ENCODE results near the gene KIF19.
"Not testable (repeated sequence)": the region's sequence is repeated elsewhere in the genome, so short reads cannot be mapped to it uniquely, and the experiment has no call there.

Gene KIF19

DNA sequence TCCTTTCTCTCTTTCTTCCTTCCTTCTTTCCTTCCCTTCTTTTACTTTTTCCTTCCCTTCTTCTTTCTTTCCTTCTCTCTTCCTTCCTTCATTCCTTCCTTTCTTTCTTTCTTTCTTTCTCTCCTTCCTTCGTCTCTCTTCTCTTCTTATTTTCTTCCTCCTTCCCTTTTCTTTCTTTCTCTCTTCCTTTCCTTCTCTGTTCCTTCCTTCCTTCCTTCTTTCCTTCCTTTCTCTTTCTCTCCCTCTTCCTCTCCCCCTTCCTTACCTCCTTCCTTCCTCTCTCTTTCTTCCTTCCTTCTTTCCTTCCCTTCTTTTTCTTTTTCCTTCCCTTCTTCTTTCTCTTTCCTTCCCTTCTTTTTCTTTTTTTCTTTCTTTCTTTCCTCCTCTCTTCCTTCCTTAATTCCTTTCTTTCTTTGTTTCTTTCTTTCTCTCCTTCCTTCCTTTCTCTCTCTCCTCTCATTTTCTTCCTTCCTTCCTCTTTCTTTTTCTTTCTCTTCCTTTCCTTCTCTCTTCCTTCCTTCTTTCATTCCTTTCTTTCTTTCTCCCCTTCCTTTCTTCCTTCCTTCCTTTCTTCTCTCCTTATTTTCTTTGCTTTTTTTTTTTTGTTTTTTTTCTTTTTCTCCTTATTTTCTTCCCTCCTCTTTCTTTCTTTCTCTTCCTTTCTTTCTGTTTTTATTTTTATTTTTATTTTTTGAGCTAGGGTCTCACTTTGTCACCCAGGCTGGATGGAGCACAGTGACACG lies 64.1 kb downstream of the KIF19 start:
- no peak for DNase-seq (ENCODE audit: low spot score)

DNA sequence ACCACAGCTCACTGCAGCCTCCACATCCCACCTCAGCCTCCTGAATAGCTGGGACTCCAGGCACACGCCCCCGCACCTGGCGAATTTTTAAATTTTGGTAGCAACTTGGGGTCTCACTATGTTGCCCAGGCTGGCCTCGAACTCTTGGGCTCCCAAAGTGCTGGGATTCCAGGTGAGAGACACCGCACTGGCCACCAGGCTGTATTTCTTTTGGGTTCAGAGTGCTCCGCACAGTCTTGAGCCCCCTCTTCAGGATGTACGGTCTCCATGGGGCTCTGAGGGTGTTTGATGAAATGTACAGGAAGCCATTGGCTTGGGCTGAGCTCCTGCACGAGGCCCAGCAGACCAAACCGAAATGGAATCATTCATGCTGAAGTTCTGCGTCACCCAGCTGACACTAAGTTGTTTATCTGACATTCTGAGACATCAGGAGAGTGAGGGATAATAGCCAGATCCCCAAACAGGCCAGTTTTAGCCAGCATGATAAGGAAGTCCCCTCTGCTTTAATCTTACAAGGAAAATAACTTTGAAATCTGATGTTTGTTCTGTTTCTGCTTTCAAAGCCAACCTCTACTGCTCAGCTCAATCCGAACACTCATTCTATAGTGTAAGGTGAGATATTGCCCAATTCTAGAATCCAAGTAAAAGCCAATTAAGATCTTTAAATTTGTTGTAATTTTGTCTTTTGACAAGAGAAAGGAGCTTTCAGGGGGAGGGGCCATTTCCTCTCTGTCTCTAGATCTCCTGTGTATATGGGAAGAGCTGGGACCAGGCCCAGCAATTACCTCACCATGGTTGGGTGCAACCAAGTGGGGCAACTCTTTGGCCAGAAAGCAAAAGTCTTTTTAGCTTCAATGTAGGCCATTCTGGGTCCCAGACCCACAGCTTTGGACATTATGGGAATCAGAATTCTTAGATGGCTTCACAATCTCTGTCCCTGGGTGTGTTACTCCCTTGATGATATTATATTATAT lies 64.9 kb downstream of the KIF19 start:
- DNase-seq (ENCODE audit: low spot score) = no peak

DNA sequence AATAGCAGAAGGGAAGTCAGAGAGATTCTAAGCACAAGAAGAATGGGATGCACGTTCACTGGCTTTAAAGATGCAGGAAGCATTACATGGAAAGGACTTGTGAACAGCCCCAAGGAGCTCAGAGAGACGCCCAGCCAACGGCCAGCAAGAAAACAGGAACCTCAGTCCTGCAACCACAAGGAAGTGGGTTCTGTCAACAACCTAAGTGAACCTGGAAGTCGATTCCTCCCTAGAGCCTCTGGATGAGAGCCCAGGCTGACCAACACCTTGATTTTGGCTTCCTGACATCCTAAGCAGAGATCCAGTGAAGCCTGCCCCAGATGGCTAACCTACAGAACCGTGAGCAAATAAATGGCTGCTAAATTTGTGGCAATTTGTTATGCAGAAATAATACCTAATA lies 65.7 kb downstream of the KIF19 start:
- DNase-seq (ENCODE audit: low spot score) = no peak

DNA sequence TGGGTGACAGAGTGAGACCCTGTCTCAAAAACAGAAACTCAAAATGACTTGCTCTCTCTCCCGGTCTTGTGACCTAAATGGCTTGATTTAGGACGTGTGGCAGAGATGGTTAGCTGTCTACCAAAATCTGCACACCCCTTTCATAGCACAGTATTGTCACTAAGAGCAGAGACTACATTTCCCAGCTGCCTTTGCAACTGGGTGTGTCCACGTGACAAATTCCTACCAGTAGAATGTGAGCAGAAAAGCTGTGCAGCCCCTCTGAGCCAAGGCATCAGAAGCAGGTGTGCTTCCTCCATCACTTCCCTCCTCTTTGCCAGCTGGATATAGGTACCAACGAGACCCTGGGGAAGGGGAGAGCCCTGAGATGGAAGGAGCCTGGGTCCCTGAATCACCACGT lies 66.8 kb downstream of the KIF19 start:
- DNase-seq (ENCODE audit: low spot score) = no peak

DNA sequence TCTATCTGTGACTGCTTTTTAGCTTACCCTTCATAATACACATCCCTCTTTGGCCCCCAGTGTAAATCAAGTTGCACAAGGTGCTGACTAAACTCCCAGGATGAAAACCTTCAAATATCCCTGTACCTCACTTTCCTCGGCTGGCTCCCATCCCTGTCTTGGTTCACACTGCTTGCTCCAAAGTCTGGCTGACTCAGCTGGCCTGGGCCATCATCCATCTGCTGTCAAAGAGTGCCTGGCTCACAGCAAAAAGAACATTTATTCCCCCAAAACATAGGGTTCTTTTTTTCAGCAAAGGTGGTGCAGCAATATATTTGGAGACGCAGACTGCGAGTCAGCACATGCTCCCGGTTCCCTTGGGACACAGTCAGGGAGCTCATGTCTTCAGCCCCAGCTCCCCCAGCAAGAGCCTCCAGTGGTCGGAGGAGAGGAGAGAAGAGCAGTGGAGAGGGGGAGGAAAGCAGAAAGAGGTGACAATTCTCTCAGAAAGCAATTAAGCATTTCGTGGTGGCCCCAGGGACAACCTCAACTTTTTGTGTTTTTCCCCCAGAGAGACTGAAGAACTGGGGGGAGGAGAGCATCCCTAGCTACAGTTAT lies 67.4 kb downstream of the KIF19 start:
- DNase-seq (ENCODE audit: low spot score) = no peak

DNA sequence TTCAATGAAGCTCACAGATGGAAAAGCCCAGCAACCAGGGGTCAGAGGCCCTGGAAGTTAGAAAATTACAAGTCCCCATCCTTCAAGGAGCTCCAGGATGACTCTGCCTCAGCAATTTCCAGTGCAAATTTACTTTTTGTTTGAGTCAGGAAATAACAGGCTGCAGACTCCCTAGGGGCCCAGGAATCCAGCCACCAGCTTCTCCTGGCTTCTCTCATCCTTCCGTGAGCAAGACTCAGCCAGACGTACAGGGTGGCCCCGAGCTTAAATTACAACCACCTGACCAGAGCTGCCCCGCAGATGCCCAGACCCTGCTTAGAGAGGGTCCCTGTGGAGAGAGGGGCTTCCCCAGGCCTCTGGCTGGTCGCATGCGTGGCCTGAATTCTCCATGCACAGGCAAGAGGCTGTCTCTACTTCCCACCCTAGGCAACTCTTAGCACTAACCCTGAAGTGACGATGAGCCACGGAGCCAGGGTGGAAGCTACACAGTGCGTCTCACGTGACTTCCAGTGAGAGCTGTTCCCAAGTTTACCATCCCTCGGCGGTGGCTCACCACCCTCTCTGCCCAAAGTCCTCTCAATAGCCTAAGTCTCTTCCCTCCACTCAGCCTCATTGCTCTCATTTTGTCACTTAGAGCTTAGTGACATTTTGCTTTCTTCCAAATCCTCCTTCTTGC lies 68.4 kb downstream of the KIF19 start:
- no peak for DNase-seq (ENCODE audit: low spot score)

DNA sequence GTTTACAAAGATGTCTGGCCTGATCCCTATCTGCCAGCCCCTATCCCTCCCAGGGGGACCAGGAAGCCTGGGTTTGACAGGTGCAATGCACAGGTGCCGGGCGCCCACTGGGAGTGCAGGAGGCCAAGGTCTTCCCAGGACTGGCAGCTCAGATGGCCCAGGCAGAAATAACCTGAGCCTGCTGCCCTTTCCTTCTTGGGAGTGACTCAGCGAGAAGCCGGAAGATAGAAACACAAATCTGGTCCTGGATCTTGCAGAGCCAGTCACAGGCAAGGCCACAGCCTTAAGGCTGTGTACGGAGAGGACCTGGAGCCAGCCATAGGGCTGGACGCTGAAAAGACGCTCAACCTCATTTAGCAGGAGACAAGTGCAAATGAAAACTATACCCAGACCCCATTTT lies 69.0 kb downstream of the KIF19 start:
- peak; percentile 22 for DNase-seq (ENCODE audit: low spot score)

DNA sequence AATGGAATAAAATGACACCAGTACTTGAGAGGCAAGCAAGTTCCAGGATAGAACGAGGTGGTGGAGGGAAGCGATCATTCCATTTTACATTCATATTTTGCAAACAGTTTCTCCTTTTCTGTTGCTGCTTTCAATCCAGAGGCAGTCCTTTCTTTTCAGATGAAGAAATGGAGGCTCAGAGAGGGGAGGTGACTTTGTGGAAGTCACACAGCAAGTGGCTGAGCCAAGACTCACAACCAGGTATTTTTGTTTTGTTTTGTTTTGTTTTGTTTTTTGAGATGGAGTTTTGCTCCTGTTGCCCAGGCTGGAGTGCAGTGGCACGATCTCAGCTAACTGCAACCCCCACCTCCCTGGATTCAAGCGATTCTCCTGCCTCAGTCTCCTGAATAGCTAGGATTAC lies 70.5 kb downstream of the KIF19 start:
- no peak for DNase-seq (ENCODE audit: low spot score)

DNA sequence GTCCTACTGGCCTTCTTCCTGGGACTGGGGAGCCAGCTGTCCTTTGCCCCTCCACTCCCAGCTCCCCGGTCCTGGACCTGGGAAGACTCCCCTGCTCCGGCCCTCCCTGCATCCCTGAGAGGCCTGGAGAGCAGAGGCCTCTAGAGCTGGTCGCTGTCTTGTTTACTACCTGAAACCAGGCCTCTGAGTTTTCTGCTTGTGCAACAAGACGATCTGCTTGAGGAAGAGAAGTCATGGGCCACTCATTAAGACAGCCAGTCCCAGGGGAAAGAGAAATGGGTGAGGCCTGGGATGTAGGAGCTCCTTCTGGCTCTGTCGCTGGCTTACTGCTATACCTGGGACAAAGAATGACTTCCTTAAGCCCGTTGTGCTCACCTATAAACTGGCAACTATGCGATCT lies 76.0 kb downstream of the KIF19 start:
- DNase-seq (ENCODE audit: low spot score) = no peak

DNA sequence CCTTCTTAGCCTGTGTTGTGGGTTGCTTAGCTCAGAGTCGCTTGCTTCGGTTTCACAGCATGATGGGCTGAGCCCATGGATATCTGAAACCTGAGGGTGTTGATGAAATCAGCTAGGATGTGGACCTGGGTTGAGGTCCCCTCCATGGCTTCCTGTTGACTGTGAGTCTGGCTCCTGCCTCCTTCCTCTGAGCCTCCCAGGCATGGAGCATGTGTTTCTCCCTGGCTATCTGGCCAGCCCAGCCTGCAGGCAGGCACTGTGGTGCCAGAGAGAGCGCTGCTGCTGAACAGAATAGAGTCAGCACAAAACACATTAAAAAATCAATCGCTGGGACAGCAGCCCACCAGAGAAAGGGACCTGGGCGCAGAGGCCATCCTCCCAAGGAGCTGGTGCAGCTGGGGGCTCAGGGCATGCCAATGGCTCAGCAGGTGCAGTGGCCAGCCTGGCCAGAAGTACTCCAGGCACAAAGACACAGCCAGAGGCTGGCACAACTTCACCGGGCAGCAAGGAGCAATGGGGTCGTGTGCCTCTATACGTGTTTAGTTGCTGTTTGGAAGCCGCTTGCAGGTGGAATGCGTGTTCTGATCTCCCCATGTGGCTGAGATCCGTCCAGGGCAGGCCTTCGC lies 77.6 kb downstream of the KIF19 start:
- DNase-seq (ENCODE audit: low spot score) = no peak

DNA sequence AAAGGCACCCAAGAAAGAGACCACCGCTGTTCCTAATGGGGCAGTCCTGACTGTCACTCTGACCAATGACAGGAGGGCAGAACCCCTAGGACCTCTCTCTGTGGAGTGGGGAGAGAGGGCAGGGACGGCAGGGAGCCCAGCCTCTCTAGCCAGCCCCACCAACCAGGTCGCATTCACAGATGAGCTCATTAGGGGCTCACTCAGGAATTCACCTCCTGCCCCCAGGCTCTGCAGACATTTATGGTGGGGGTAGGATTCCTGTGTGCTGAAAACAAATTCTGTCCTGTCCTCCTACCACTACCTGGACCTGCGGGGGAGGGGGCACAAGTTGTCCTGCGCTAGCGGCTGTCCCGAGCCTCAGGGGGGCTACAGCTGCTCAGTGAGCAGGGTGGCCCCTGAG lies 78.2 kb downstream of the KIF19 start:
- no peak for DNase-seq (ENCODE audit: low spot score)

DNA sequence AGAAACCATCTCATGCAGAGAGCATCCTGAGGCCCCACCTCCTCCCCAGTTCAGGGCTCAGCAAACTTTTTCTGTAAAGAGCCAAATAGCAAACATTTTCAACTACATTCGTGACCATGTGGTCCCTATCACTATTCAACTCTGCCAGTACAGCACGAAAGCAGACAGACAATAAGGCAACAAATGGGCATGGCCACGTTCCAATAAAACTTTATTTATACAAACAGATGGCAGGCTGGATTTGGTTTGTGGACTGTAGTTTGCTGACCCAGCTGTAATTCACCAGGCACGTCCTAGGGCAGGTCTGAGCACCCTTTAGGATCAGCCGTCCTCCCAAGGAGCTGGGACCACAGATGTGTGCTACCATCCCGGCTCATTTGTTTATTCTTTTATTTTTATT lies 78.8 kb downstream of the KIF19 start:
- DNase-seq (ENCODE audit: low spot score) = no peak

DNA sequence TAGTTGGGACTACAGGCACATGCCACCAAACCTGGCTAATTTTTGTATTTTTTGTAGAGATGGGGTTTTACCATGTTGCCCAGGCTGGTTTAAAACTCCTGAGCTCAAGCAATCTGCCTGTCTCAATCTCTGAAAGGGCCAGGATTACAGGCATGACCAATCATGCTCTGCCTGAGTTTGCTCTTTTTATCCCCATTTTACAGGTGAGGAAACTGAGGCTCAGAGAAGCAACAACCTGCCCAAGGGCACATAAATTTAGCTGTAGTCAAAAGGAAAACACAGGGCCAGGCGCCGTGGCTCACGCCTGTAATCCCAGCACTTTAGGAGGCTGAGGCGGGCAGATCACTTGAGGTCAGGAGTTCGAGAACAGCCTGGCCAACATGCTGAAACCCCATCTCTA lies 79.3 kb downstream of the KIF19 start:
- DNase-seq (ENCODE audit: low spot score) = not testable (repeated sequence)

Measured in kidney tubule cell (primary cell).